ENCODE data around the gene ZNRF1.

The ZNRF1 gene

GRCh38 chr16:75052481-75053202 lies 53.8 kb downstream of the ZNRF1 start:
- DNase-seq (ENCODE audit: low spot score) (no peak), ATAC-seq (ENCODE audit: low read depth) (no peak)
- no peak for TF ChIP-seq CTCF (IDR thresholded peaks at IDR 0.05; ENCODE audit: poor library complexity, severe bottlenecking)
- H3K4me1 ChIP-seq (ENCODE audit: insufficient read depth, poor library complexity, severe bottlenecking), result no peaks in the 10 kb centered on the region
- no peak overlapping the region for H3K4me3 ChIP-seq (ENCODE audit: severe bottlenecking)
- no peaks in the 10 kb centered on the region for H3K9me3 ChIP-seq (ENCODE audit: severe bottlenecking)
- no peak overlapping the region for H3K27ac ChIP-seq (ENCODE audit: poor library complexity, severe bottlenecking)
- no peaks in the 10 kb centered on the region for H3K36me3 ChIP-seq (ENCODE audit: low read depth)
- no peaks in the 10 kb centered on the region for H3K27me3 ChIP-seq (ENCODE audit: insufficient read depth, poor library complexity, severe bottlenecking)

GRCh38 chr16:75053791-75054555 lies 55.1 kb downstream of the ZNRF1 start:
- ATAC-seq (ENCODE audit: low read depth) (no peak), DNase-seq (ENCODE audit: low spot score) (peak; percentile 1)
- Histone ChIP-seq H3K9me3 (ENCODE audit: severe bottlenecking) (no peaks in the 10 kb centered on the region), H3K4me1 (ENCODE audit: insufficient read depth, poor library complexity, severe bottlenecking) (no peaks in the 10 kb centered on the region), H3K36me3 (ENCODE audit: low read depth) (no peaks in the 10 kb centered on the region), H3K27me3 (ENCODE audit: insufficient read depth, poor library complexity, severe bottlenecking) (no peaks in the 10 kb centered on the region), H3K27ac (ENCODE audit: poor library complexity, severe bottlenecking) (no peak overlapping the region), H3K4me3 (ENCODE audit: severe bottlenecking) (no peak overlapping the region)
- TF ChIP-seq CTCF (IDR thresholded peaks at IDR 0.05; ENCODE audit: poor library complexity, severe bottlenecking), result no peak

DNA sequence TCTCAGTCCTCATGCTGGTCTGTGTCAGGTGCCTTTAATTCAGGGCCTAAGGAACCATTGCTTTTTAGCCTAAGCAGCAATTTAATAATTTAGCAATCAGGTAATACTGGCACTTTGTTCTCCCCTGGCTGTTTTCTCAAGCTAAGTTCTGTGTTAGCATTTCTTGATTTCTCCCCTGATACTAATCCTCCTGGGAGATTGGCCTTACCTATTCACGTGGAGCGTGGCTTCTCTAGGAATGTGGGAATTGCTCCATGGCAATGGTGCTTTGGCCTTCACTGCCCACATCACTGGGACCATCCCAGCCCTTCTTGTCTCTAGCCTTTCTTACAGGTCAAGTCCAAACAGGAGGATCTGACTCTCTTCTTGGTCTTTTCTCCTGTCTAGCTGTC lies 55.7 kb downstream of the ZNRF1 start:
- H3K27ac ChIP-seq (ENCODE audit: poor library complexity, severe bottlenecking), result no peak overlapping the region

DNA sequence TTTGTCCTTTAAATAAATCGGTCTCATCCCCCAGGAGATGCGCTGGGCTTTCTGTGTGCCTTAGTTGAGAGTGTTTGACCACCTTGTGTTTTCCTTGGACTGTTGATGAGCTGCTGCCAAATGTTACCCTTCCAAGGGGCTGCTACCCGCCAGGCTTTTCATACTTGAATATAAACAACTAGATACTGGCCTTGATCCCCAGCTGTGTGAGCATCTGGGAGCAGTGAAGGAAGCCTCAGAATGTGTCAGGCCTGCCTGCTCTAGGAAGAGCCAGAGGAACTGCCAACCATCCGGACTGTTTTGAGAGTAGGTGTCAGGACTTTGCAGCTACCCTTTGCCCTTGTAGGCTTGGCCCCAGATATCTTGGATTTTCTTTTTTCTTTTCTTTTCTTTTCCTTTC lies 60.0 kb downstream of the ZNRF1 start:
- H3K4me3 ChIP-seq (ENCODE audit: severe bottlenecking), result no peak overlapping the region
- ATAC-seq (ENCODE audit: low read depth) (no peak), DNase-seq (ENCODE audit: low spot score) (no peak)
- H3K27me3 ChIP-seq (ENCODE audit: insufficient read depth, poor library complexity, severe bottlenecking), result no peaks in the 10 kb centered on the region
- H3K36me3 ChIP-seq (ENCODE audit: low read depth), result no peaks in the 10 kb centered on the region
- no peak for TF ChIP-seq CTCF (IDR thresholded peaks at IDR 0.05; ENCODE audit: poor library complexity, severe bottlenecking)
- H3K27ac ChIP-seq (ENCODE audit: poor library complexity, severe bottlenecking), result no peak overlapping the region
- H3K4me1 ChIP-seq (ENCODE audit: insufficient read depth, poor library complexity, severe bottlenecking), result no peaks in the 10 kb centered on the region
- no peaks in the 10 kb centered on the region for H3K9me3 ChIP-seq (ENCODE audit: severe bottlenecking)

More for the DNA sequence above, 55.7 kb downstream of the ZNRF1 start:
- no peak for TF ChIP-seq CTCF (IDR thresholded peaks at IDR 0.05; ENCODE audit: poor library complexity, severe bottlenecking)
- H3K4me1 ChIP-seq (ENCODE audit: insufficient read depth, poor library complexity, severe bottlenecking), result no peaks in the 10 kb centered on the region
- H3K9me3 ChIP-seq (ENCODE audit: severe bottlenecking), result no peaks in the 10 kb centered on the region
- ATAC-seq (ENCODE audit: low read depth) (no peak), DNase-seq (ENCODE audit: low spot score) (no peak)
- no peak overlapping the region for H3K4me3 ChIP-seq (ENCODE audit: severe bottlenecking)
- H3K27me3 ChIP-seq (ENCODE audit: insufficient read depth, poor library complexity, severe bottlenecking), result no peaks in the 10 kb centered on the region
- no peaks in the 10 kb centered on the region for H3K36me3 ChIP-seq (ENCODE audit: low read depth)

DNA sequence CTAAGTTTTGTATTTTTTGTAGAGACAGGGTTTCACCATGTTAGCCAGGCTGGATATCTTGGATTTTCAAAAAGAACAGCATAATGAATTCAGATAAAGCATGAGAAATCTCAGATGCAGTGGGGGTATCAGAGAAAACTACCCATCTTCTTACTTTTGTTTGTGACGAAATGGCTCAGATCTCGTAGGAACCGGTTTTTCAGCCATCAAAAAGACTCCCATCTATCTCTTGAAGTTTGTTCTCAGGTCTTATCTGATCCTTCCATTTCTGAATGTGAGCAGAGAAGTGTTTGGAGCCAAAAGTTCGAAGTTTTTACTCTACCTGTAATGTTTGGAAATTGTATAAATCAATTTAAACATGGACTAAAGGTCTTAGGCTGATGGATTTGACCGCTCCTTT lies 60.6 kb downstream of the ZNRF1 start:
- DNase-seq (ENCODE audit: low spot score) (no peak), ATAC-seq (ENCODE audit: low read depth) (no peak)
- Histone ChIP-seq H3K4me3 (ENCODE audit: severe bottlenecking) (no peak overlapping the region), H3K27ac (ENCODE audit: poor library complexity, severe bottlenecking) (no peak overlapping the region), H3K9me3 (ENCODE audit: severe bottlenecking) (no peaks in the 10 kb centered on the region), H3K27me3 (ENCODE audit: insufficient read depth, poor library complexity, severe bottlenecking) (no peaks in the 10 kb centered on the region), H3K36me3 (ENCODE audit: low read depth) (no peaks in the 10 kb centered on the region), H3K4me1 (ENCODE audit: insufficient read depth, poor library complexity, severe bottlenecking) (no peaks in the 10 kb centered on the region)
- no peak for TF ChIP-seq CTCF (IDR thresholded peaks at IDR 0.05; ENCODE audit: poor library complexity, severe bottlenecking)

Measured in RWPE2 (cell line).